H1 (cell line): ENCODE measurements around the gene COMP. TPM values are rescaled to one million over a fixed set of nuclear protein-coding genes. Genes with fewer than 3 reads are reported as not detected.

ENCODE experiments used
- POLR2AphosphoS5 ChIP-seq: IDR thresholded peaks from 2 replicates; pipeline ENCODE4 v1.6.1; 2011; ENCODE audit warnings: low read depth, low read length
- POU5F1 ChIP-seq: IDR thresholded peaks from 2 replicates; pipeline ENCODE4 v1.6.1; 2011; ENCODE audit warnings: low read depth, mild to moderate bottlenecking, low read length, moderate library complexity
- TAF1 ChIP-seq: IDR thresholded peaks from 2 replicates; pipeline ENCODE4 v1.6.1; 2011; ENCODE audit warnings: mild to moderate bottlenecking, low read depth, low read length
- USF2 ChIP-seq: IDR thresholded peaks from 2 replicates; pipeline ENCODE4 v1.6.1; 2011; ENCODE audit warnings: low read length, improper control_type of control experiment
- polyA plus RNA-seq, 7 experiments: library from polyadenylated mRNA; depleted of rRNA in 3 of 7; stranded (reverse) in 5 of 7; unstranded in 2 of 7; fragments of >200 nt in 5 of 7; fragments of 200-250 nt in 2 of 7; gene quantifications; 1 replicate in 5 of 7; 2 replicates in 1 of 7; 4 replicates in 1 of 7; pipeline versions ENCODE4 v1.2.1 to v1.2.3, GENCODE V29; 2011 to 2013; ENCODE audit warnings: missing spikeins in 2 of 7, mixed read lengths in 2 of 7
- total RNA-seq: library from RNA; stranded (reverse); fragmentation: NEBNext Ultra II Directional; extraction: Animal tissue kit (Norgen Biotek cat#: 25700); gene quantifications from 2 replicates; pipeline ENCODE4 v1.2.1, GENCODE V29; 2021

The COMP gene
- total and polyA plus RNA-seq, 2 of the 8 experiments (the other 6 are each of a cell fraction or from before 2014, with no cell fraction given): 0.17 TPM

DNA sequence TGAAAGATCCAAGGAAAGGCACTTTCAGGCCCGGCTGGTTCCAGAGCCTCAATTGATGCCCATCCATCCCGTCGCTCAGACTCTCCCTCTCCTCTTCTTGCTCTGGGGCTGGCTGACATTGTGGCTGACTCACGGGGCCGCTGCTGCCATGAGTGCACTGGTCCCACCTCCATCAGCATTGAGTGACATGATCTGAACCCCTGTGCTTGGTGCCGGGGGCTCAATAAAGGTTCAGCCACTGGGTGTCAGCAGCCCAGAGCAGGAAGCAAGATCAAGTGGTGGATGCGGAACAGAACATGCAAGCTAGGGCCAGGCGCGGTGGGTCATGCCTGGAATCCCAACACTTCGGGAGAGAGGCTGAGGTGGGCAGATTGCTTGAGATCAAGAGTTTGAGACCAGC is 39.5 kb downstream of the COMP start (continued):
- TF ChIP-seq POU5F1: no peak
- TF ChIP-seq USF2: no peak
- TF ChIP-seq POLR2AphosphoS5: no peak
- no peak for TF ChIP-seq TAF1
